NCI-H748 (cell line): ENCODE measurements around the gene SMCO2.

Experiments
- DNase-seq: peaks from one replicate; lab custom pipeline; 2025; ENCODE audit not compliant: unreplicated experiment; lab: John Stamatoyannopoulos, UW

The SMCO2 gene

GRCh38 chr12:27453421-27453820 is 6.9 kb downstream of the SMCO2 start:
- no peak for DNase-seq

- no peak for DNase-seq
Observed at GRCh38 chr12:27455589-27455988, 9.1 kb downstream of the SMCO2 start.

- DNase-seq = no peak
Observed at GRCh38 chr12:27456618-27457017, 10.1 kb downstream of the SMCO2 start.

- DNase-seq = no peak
Observed at GRCh38 chr12:27460471-27460978, 14.0 kb downstream of the SMCO2 start.

- no peak for DNase-seq
Observed at GRCh38 chr12:27462151-27462694, 15.7 kb downstream of the SMCO2 start.

GRCh38 chr12:27462851-27463250 is 16.3 kb downstream of the SMCO2 start:
- DNase-seq = no peak

- DNase-seq = no peak
Observed at GRCh38 chr12:27463511-27464219, 17.1 kb downstream of the SMCO2 start.

- DNase-seq = no peak
Observed at GRCh38 chr12:27464220-27464554, 17.7 kb downstream of the SMCO2 start.

GRCh38 chr12:27467641-27468040 is 21.1 kb downstream of the SMCO2 start:
- no peak for DNase-seq

- no peak for DNase-seq
Observed at GRCh38 chr12:27468241-27468640, 21.7 kb downstream of the SMCO2 start.

- DNase-seq = no peak
Observed at GRCh38 chr12:27469176-27469736, 22.7 kb downstream of the SMCO2 start.

GRCh38 chr12:27472604-27473003 is 26.1 kb downstream of the SMCO2 start:
- no peak for DNase-seq

GRCh38 chr12:27474344-27474743 is 27.8 kb downstream of the SMCO2 start:
- no peak for DNase-seq

- no peak for DNase-seq
Observed at GRCh38 chr12:27477049-27477448, 30.5 kb downstream of the SMCO2 start.

- no peak for DNase-seq
Observed at GRCh38 chr12:27478949-27479348, 32.4 kb downstream of the SMCO2 start.

- DNase-seq = no peak
Observed at GRCh38 chr12:27480016-27480415, 33.5 kb downstream of the SMCO2 start.

GRCh38 chr12:27486961-27487360 is 40.4 kb downstream of the SMCO2 start:
- no peak for DNase-seq

GRCh38 chr12:27488479-27488878 is 41.9 kb downstream of the SMCO2 start:
- DNase-seq = no peak

GRCh38 chr12:27491226-27491625 is 44.7 kb downstream of the SMCO2 start:
- DNase-seq = no peak

- DNase-seq = no peak
Observed at GRCh38 chr12:27493260-27493940, 46.9 kb downstream of the SMCO2 start.

- DNase-seq = no peak
Observed at GRCh38 chr12:27497446-27497845, 50.9 kb downstream of the SMCO2 start.

GRCh38 chr12:27498149-27498548 is 51.6 kb downstream of the SMCO2 start:
- DNase-seq = no peak
